Measurements from ENCODE around the gene PDE4A. TPM values are rescaled to one million over a fixed set of nuclear protein-coding genes. Genes with fewer than 3 reads are reported as not detected.
A peak's percentile ranks its signal among the peaks of the same experiment; 100 is the strongest.

The PDE4A gene
- total and polyA plus RNA-seq, 5 donors: 5.5 to 14.2 (median 10.9) TPM

GRCh38 chr19:10467104-10467706 lies 46.9 kb downstream of the PDE4A start:
- H3K27ac ChIP-seq (ENCODE audit: low read length): no peak overlapping the region
- H3K9me3 ChIP-seq (ENCODE audit: control insufficient read depth, low read length): no peaks in the 10 kb centered on the region
- 88% methylated on average over 20 of the region's 20 CpGs for WGBS
- H3K27me3 ChIP-seq (ENCODE audit: control insufficient read depth, insufficient read depth): no peaks in the 10 kb centered on the region
- DNase-seq (no peak), ATAC-seq (peak; percentile 5 to 9)
- no peak overlapping the region for H3K4me3 ChIP-seq (ENCODE audit: low read length)
- intact Hi-C loops (cut with DNase I): no loop called here
- no peaks in the 10 kb centered on the region for H3K4me1 ChIP-seq (ENCODE audit: control insufficient read depth, insufficient read depth, low read length)

DNA sequence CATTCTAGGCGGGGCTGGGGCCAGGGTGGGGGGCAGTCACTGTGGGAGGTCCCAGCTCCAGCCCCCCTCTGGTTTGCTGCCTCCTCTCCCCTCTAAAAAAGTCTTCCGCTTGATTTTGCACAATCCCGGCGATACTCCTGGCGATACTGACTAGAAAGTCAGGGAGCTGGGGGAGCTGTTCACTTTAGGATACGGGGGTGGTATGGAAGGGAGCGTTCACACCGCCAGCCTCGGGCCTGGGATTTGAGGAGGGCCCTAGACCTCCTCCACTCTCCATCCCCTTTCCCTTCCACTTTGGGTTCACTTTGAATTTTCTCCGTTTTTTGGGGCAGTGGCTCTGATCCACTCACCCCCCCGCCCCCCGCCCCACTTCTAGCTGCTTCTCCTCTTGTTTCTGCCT lies 47.8 kb downstream of the PDE4A start:
- DNase-seq: no peak
- ATAC-seq: no peak
- no peak overlapping the region for H3K4me3 ChIP-seq (ENCODE audit: low read length)
- WGBS: 74% methylated on average over 12 of the region's 12 CpGs
- no peaks in the 10 kb centered on the region for H3K4me1 ChIP-seq (ENCODE audit: control insufficient read depth, insufficient read depth, low read length)
- intact Hi-C loops (cut with DNase I): no loop called here
- no peaks in the 10 kb centered on the region for H3K27me3 ChIP-seq (ENCODE audit: control insufficient read depth, insufficient read depth)
- H3K27ac ChIP-seq (ENCODE audit: low read length): no peak overlapping the region
- H3K9me3 ChIP-seq (ENCODE audit: control insufficient read depth, low read length): no peaks in the 10 kb centered on the region

GRCh38 chr19:10471909-10472308 lies 51.6 kb downstream of the PDE4A start:
- no peak overlapping the region for H3K4me3 ChIP-seq (ENCODE audit: low read length)
- ATAC-seq (no peak), DNase-seq (no peak)
- no peaks in the 10 kb centered on the region for H3K4me1 ChIP-seq (ENCODE audit: control insufficient read depth, insufficient read depth, low read length)
- no peak overlapping the region for H3K27ac ChIP-seq (ENCODE audit: low read length)
- intact Hi-C loops (cut with DNase I): no loop called here
- 36% methylated on average over 6 of the region's 6 CpGs for WGBS
- no peaks in the 10 kb centered on the region for H3K27me3 ChIP-seq (ENCODE audit: control insufficient read depth, insufficient read depth)
- no peaks in the 10 kb centered on the region for H3K9me3 ChIP-seq (ENCODE audit: control insufficient read depth, low read length)

DNA sequence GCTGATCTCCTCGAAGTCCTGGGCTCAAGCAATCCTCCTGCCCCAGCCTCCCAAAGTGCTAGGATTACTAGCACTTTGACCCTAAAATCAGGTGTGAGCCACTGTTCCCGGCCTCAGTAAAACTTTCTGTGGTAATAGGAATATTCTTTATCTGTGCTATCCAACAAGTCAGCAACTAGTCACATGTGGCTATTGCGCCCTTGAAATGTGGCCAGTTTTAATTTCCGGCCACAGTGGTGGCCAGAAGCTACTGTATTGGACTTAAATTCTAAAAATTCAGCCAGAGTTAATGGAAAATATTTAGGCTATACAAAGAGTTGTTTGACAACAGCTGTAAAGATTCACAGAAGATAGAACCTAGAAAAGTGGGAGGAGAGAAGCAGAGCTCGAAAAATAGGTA lies 52.9 kb downstream of the PDE4A start:
- ATAC-seq (no peak), DNase-seq (no peak)
- WGBS: 68% methylated on average over 5 of the region's 5 CpGs
- H3K27me3 ChIP-seq (ENCODE audit: control insufficient read depth, insufficient read depth): no peaks in the 10 kb centered on the region
- H3K4me1 ChIP-seq (ENCODE audit: control insufficient read depth, insufficient read depth, low read length): no peaks in the 10 kb centered on the region
- no peak overlapping the region for H3K4me3 ChIP-seq (ENCODE audit: low read length)
- intact Hi-C loops (cut with DNase I): no loop called here
- no peaks in the 10 kb centered on the region for H3K9me3 ChIP-seq (ENCODE audit: control insufficient read depth, low read length)
- no peak overlapping the region for H3K27ac ChIP-seq (ENCODE audit: low read length)

GRCh38 chr19:10474962-10475451 lies 54.7 kb downstream of the PDE4A start:
- ATAC-seq (no peak), DNase-seq (no peak)
- H3K4me1 ChIP-seq (ENCODE audit: control insufficient read depth, insufficient read depth, low read length): no peaks in the 10 kb centered on the region
- 62% methylated on average over 6 of the region's 6 CpGs for WGBS
- H3K4me3 ChIP-seq (ENCODE audit: low read length): no peak overlapping the region
- H3K9me3 ChIP-seq (ENCODE audit: control insufficient read depth, low read length): no peaks in the 10 kb centered on the region
- H3K27me3 ChIP-seq (ENCODE audit: control insufficient read depth, insufficient read depth): no peaks in the 10 kb centered on the region
- H3K27ac ChIP-seq (ENCODE audit: low read length): no peak overlapping the region
- intact Hi-C loops (cut with DNase I): no loop called here

- Histone ChIP-seq H3K27me3 (ENCODE audit: control insufficient read depth, insufficient read depth) (no peaks in the 10 kb centered on the region), H3K4me3 (ENCODE audit: low read length) (peak overlapping the region; percentile 38), H3K9me3 (ENCODE audit: control insufficient read depth, low read length) (no peaks in the 10 kb centered on the region), H3K4me1 (ENCODE audit: control insufficient read depth, insufficient read depth, low read length) (no peaks in the 10 kb centered on the region), H3K27ac (ENCODE audit: low read length) (no peak overlapping the region)
- WGBS: 31% methylated on average over 5 of the region's 5 CpGs
- intact Hi-C loops (cut with DNase I): no loop called here
- ATAC-seq: no peak
- DNase-seq: no peak
These were observed 58.1 kb downstream of the PDE4A start for GRCh38 chr19:10478476-10478875.

GRCh38 chr19:10478903-10479384 lies 58.6 kb downstream of the PDE4A start:
- H3K9me3 ChIP-seq (ENCODE audit: control insufficient read depth, low read length): no peaks in the 10 kb centered on the region
- peak overlapping the region; percentile 45 for H3K4me3 ChIP-seq (ENCODE audit: low read length)
- intact Hi-C loops (cut with DNase I): no loop called here
- ATAC-seq: peak; percentile 96 to 97
- 1% methylated on average over 36 of the region's 36 CpGs for WGBS
- no peak overlapping the region for H3K27ac ChIP-seq (ENCODE audit: low read length)
- H3K27me3 ChIP-seq (ENCODE audit: control insufficient read depth, insufficient read depth): no peaks in the 10 kb centered on the region
- peak; percentile 93 to 97 (median 96) for DNase-seq
- no peaks in the 10 kb centered on the region for H3K4me1 ChIP-seq (ENCODE audit: control insufficient read depth, insufficient read depth, low read length)

GRCh38 chr19:10486551-10486950 lies 66.2 kb downstream of the PDE4A start:
- Histone ChIP-seq H3K9me3 (ENCODE audit: control insufficient read depth, low read length) (no peaks in the 10 kb centered on the region), H3K4me3 (ENCODE audit: low read length) (no peak overlapping the region), H3K27me3 (ENCODE audit: control insufficient read depth, insufficient read depth) (no peaks in the 10 kb centered on the region), H3K27ac (ENCODE audit: low read length) (no peak overlapping the region), H3K4me1 (ENCODE audit: control insufficient read depth, insufficient read depth, low read length) (no peaks in the 10 kb centered on the region)
- WGBS: 87% methylated on average over 13 of the region's 13 CpGs
- no peak for ATAC-seq
- intact Hi-C loops (cut with DNase I): no loop called here
- DNase-seq: no peak

- Histone ChIP-seq H3K27me3 (ENCODE audit: control insufficient read depth, insufficient read depth) (no peaks in the 10 kb centered on the region), H3K4me1 (ENCODE audit: control insufficient read depth, insufficient read depth, low read length) (no peaks in the 10 kb centered on the region), H3K9me3 (ENCODE audit: control insufficient read depth, low read length) (no peaks in the 10 kb centered on the region), H3K27ac (ENCODE audit: low read length) (no peak overlapping the region), H3K4me3 (ENCODE audit: low read length) (no peak overlapping the region)
- peak; percentile 7 to 37 for ATAC-seq
- WGBS: 95% methylated on average over 43 of the region's 43 CpGs
- intact Hi-C loops (cut with DNase I): no loop called here
- no peak for DNase-seq
These were observed 71.2 kb downstream of the PDE4A start for GRCh38 chr19:10491472-10492047.

GRCh38 chr19:10497371-10497770 lies 77.0 kb downstream of the PDE4A start:
- ATAC-seq (no peak), DNase-seq (no peak)
- Histone ChIP-seq H3K4me3 (ENCODE audit: low read length) (no peak overlapping the region), H3K9me3 (ENCODE audit: control insufficient read depth, low read length) (no peaks in the 10 kb centered on the region), H3K27ac (ENCODE audit: low read length) (no peak overlapping the region), H3K4me1 (ENCODE audit: control insufficient read depth, insufficient read depth, low read length) (peaks cover 3% of the 10 kb centered on the region), H3K27me3 (ENCODE audit: control insufficient read depth, insufficient read depth) (no peaks in the 10 kb centered on the region)
- intact Hi-C loops (cut with DNase I): no loop called here
- 95% methylated on average over 4 of the region's 4 CpGs for WGBS

DNA sequence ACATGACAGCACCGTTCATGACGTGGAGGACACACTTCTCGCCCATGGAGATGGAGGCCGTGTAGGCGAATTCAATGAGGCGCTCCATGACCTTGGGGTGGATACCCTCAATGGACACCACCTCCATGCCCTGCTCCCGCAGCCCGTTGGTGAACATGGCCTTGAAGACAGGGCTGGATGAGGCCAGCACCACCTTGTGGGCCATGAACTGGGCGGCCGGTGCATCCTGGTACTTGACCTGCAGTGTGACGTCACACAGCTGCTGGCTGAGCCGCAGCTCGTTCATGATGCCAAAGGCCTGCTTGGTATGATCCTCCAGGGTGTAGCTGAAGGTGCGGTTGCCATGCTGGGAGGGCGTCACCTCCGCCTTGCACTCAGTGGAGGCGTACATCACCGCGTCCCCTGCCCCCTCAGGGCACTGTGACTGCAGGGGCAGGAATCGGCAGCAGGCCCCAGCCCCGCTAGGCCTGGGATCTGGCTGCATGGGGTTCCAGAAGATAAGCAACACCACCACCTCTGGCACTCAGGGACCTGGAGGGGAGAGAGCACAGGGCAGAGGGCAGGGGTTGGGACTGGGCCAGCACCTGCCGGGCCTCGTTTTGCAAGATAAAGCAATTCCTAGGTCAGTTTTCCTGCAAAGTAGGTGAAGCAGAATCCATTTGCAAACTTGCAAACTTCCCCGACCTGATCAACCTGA lies 79.4 kb downstream of the PDE4A start:
- intact Hi-C loops (cut with DNase I): loop anchor here in 2 of 4 donors (10.0 kb wide), 2 partner anchors 65 to 75 kb away; partner anchors contain the start of genes CDKN2D (in 1 of the 2) and KRI1 (in 1 of the 2)
- DNase-seq: no peak
- Histone ChIP-seq H3K4me1 (ENCODE audit: control insufficient read depth, insufficient read depth, low read length) (peaks cover 3% of the 10 kb centered on the region), H3K27me3 (ENCODE audit: control insufficient read depth, insufficient read depth) (no peaks in the 10 kb centered on the region), H3K9me3 (ENCODE audit: control insufficient read depth, low read length) (no peaks in the 10 kb centered on the region), H3K27ac (ENCODE audit: low read length) (no peak overlapping the region), H3K4me3 (ENCODE audit: low read length) (no peak overlapping the region)
- 83% methylated on average over 24 of the region's 24 CpGs for WGBS
- ATAC-seq: no peak
